IPS DF 6.9 (cell line): ENCODE data around the gene C12orf75.
"Not testable (repeated sequence)": the region's sequence is repeated elsewhere in the genome, so short reads cannot be mapped to it uniquely, and the experiment has no call there.

Experiments
- DNase-seq: peaks from one replicate; pipeline ENCODE4 v3.0.0-alpha.2; 2013; ENCODE audit warnings: low read depth, low spot score
- H3K27ac ChIP-seq: one replicate; pipeline ENCODE4 v1.5.1; 2013; ENCODE audit warnings: low read length, control low read depth
- H3K27me3 ChIP-seq: 2 replicates; pipeline ENCODE4 v1.6.1; 2013; ENCODE audit warnings: mild to moderate bottlenecking, low read length; ENCODE audit not compliant: control insufficient read depth, insufficient read depth
- H3K36me3 ChIP-seq: 2 replicates; pipeline ENCODE4 v1.6.1; 2013; ENCODE audit warnings: low read length; ENCODE audit not compliant: control insufficient read depth, insufficient read depth
- H3K4me1 ChIP-seq: 2 replicates; pipeline ENCODE4 v1.6.1; 2013; ENCODE audit warnings: low read length; ENCODE audit not compliant: control insufficient read depth, insufficient read depth
- H3K4me3 ChIP-seq: 2 replicates; pipeline ENCODE4 v1.5.1; 2013; ENCODE audit warnings: mild to moderate bottlenecking, low read length
- H3K9me3 ChIP-seq: 2 replicates; pipeline ENCODE4 v1.6.1; 2013; ENCODE audit warnings: low read length, inconsistent platforms; ENCODE audit not compliant: control insufficient read depth, insufficient read depth
- WGBS: extraction: QIAGEN DNeasy Blood & Tissue Kit; methylation state at CpG from one replicate; pipeline ENCODE4 v1.1.7; 2013; ENCODE audit warnings: mixed read lengths, missing lambda C conversion rate; ENCODE audit not compliant: insufficient read length, insufficient coverage; 5-methylcytosine and 5-hydroxymethylcytosine counted together

The C12orf75 gene

DNA sequence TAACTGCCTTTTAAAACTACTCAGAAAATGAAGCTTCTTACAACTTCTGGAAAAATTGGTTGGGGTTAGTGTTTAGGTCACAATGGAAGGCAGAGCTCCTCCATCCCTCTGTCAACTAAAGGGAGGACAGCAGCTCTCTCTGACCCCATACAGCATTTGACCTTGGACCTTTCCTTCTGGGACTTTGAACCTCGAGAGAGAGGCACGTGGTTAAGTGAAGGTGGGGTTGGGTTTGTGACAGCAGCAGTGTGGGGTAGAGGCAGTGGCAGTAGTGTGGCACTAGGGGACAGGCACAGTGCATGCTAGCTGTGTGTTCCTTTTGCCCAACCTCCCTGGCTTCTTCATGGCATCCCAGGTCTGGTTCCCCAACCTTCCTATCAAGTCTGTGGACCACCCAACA is 9.4 kb upstream of the C12orf75 start:
- Histone ChIP-seq H3K4me3 (no peak overlapping the region), H3K36me3 (no peaks in the 10 kb centered on the region), H3K27ac (no peak overlapping the region), H3K27me3 (no peaks in the 10 kb centered on the region), H3K4me1 (no peaks in the 10 kb centered on the region), H3K9me3 (no peaks in the 10 kb centered on the region)
- DNase-seq: no peak
- no CpG with 5 or more reads among the region's 2 CpGs for WGBS

DNA sequence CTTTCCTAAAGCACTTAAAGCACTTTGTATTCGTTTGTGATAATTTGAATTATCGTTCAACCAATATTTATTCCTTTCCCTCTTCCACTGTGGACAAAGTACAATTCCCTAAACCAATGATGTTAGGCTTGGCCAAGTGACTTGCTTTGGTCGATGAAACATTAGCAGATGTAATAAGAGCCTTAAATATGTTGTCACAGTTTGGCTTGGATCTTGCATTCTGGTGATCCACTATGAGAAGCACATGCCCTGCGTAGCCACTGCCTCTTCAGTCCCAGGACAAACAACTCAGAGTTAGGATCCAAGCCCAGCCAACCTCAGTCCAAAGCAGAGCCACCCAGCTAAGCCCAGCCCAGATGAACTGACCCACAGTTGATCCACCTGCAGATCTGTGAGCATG is 8.4 kb upstream of the C12orf75 start:
- DNase-seq: no peak
- Histone ChIP-seq H3K27me3 (no peaks in the 10 kb centered on the region), H3K4me3 (no peak overlapping the region), H3K27ac (no peak overlapping the region), H3K9me3 (no peaks in the 10 kb centered on the region), H3K36me3 (no peaks in the 10 kb centered on the region), H3K4me1 (no peaks in the 10 kb centered on the region)
- WGBS: no CpG with 5 or more reads among the region's 4 CpGs

- DNase-seq: no peak
- Histone ChIP-seq H3K9me3 (no peaks in the 10 kb centered on the region), H3K27ac (no peak overlapping the region), H3K4me3 (no peak overlapping the region), H3K27me3 (peaks cover 3% of the 10 kb centered on the region; the same call in 1 of the 2 replicates), H3K4me1 (no peaks in the 10 kb centered on the region), H3K36me3 (no peaks in the 10 kb centered on the region)
- WGBS: no CpG with 5 or more reads among the region's 2 CpGs
Observed at GRCh38 chr12:105324704-105325103, 5.8 kb upstream of the C12orf75 start.

- no peaks in the 10 kb centered on the region for H3K36me3 ChIP-seq
- H3K9me3 ChIP-seq: no peaks in the 10 kb centered on the region
- 100% methylated on average over 1 of the region's 2 CpGs for WGBS
- H3K27ac ChIP-seq: no peak overlapping the region
- no peak overlapping the region for H3K4me3 ChIP-seq
- no peak for DNase-seq
- no peaks in the 10 kb centered on the region for H3K4me1 ChIP-seq
- H3K27me3 ChIP-seq: peaks cover 3% of the 10 kb centered on the region; the same call in 1 of the 2 replicates
Observed at GRCh38 chr12:105325117-105325516, 5.4 kb upstream of the C12orf75 start.

GRCh38 chr12:105329926-105330282 is 587 bp upstream of the C12orf75 start:
- H3K4me3 ChIP-seq: peak overlapping the region; percentile 55; the same call in 1 of the 2 replicates
- no peaks in the 10 kb centered on the region for H3K36me3 ChIP-seq
- no peak for DNase-seq
- no peaks in the 10 kb centered on the region for H3K9me3 ChIP-seq
- WGBS: no CpG with 5 or more reads among the region's 9 CpGs
- peaks cover 5% of the 10 kb centered on the region; the same call in 1 of the 2 replicates for H3K27me3 ChIP-seq
- peaks cover 1% of the 10 kb centered on the region; the same call in 1 of the 2 replicates for H3K4me1 ChIP-seq
- no peak overlapping the region for H3K27ac ChIP-seq

- H3K4me3 ChIP-seq: peak overlapping the region; percentile 88
- H3K27ac ChIP-seq: no peak overlapping the region
- H3K36me3 ChIP-seq: no peaks in the 10 kb centered on the region
- H3K9me3 ChIP-seq: no peaks in the 10 kb centered on the region
- DNase-seq: no peak
- peaks cover 1% of the 10 kb centered on the region; the same call in 1 of the 2 replicates for H3K4me1 ChIP-seq
- H3K27me3 ChIP-seq: peaks cover 5% of the 10 kb centered on the region; the same call in 1 of the 2 replicates
- WGBS: no CpG with 5 or more reads among the region's 46 CpGs
Observed at GRCh38 chr12:105330931-105331804, 677 bp downstream of the C12orf75 start.

GRCh38 chr12:105331805-105332251 is 1.3 kb downstream of the C12orf75 start:
- WGBS: no CpG with 5 or more reads among the region's 8 CpGs
- DNase-seq: no peak
- H3K9me3 ChIP-seq: no peaks in the 10 kb centered on the region
- H3K4me1 ChIP-seq: peaks cover 1% of the 10 kb centered on the region; the same call in 1 of the 2 replicates
- H3K4me3 ChIP-seq: no peak overlapping the region
- no peaks in the 10 kb centered on the region for H3K36me3 ChIP-seq
- H3K27ac ChIP-seq: no peak overlapping the region
- H3K27me3 ChIP-seq: peaks cover 5% of the 10 kb centered on the region; the same call in 1 of the 2 replicates

DNA sequence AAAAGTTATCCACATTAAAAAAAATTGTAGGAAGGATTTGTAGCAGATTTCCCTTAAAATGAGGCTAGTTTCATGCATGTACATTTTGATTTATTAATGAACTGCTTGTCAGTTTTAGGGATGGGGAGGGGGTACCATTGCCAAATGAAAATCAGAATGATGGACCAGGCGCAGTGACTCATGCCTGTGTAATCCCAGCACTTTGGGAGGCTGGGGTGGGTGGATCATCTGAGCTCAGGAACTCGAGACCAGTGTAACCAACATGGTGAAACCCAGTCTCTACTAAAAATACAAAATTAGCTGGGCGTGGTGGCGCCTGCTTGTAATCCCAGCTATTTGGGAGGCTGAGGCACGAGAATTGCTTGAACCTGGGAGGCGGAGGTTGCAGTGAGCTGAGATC is 1.8 kb downstream of the C12orf75 start:
- H3K27me3 ChIP-seq, H3K4me1 ChIP-seq, H3K9me3 ChIP-seq, DNase-seq, H3K27ac ChIP-seq, H3K36me3 ChIP-seq, H3K4me3 ChIP-seq: not testable (repeated sequence)
- WGBS: no CpG with 5 or more reads among the region's 6 CpGs

GRCh38 chr12:105332925-105333324 is 2.4 kb downstream of the C12orf75 start:
- H3K27ac ChIP-seq: no peak overlapping the region
- H3K36me3 ChIP-seq: no peaks in the 10 kb centered on the region
- peaks cover 1% of the 10 kb centered on the region; the same call in 1 of the 2 replicates for H3K4me1 ChIP-seq
- peaks cover 5% of the 10 kb centered on the region; the same call in 1 of the 2 replicates for H3K27me3 ChIP-seq
- DNase-seq: no peak
- no CpG with 5 or more reads among the region's 1 CpG for WGBS
- H3K9me3 ChIP-seq: no peaks in the 10 kb centered on the region
- H3K4me3 ChIP-seq: no peak overlapping the region

DNA sequence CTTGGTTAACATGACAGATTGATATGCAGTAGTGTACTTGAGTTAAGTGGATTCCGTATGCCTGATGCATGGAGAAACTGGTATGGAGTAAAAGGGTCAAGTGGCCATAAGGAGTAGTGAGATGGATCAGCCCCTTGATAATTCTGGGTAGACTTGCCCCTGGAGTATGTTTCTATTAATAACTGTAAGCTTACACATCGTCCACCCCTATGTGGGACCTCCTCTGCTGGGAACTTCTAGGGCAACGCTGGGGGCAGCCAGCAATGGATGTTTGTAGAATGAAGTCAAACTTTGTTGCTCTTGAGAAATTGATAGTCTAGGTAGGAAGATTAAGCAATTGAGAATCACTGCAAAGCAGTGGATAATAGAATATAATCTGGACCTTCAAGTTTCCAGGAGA is 3.5 kb downstream of the C12orf75 start:
- no peak overlapping the region for H3K4me3 ChIP-seq
- no peaks in the 10 kb centered on the region for H3K36me3 ChIP-seq
- WGBS: no CpG with 5 or more reads among the region's 3 CpGs
- peaks cover 3% of the 10 kb centered on the region; the same call in 1 of the 2 replicates for H3K27me3 ChIP-seq
- H3K27ac ChIP-seq: no peak overlapping the region
- peaks cover 1% of the 10 kb centered on the region; the same call in 1 of the 2 replicates for H3K4me1 ChIP-seq
- H3K9me3 ChIP-seq: no peaks in the 10 kb centered on the region
- DNase-seq: no peak
